ENCODE results near the gene GSTP1. TPM values are rescaled to one million over a fixed set of nuclear protein-coding genes. Genes with fewer than 3 reads are reported as not detected.

GSTP1 gene
- total RNA-seq, 4 donors from 2014 or later, result 399 to 826 (median 474) TPM

GRCh38 chr11:67596753-67597300 is 13.2 kb downstream of the GSTP1 start:
- TF ChIP-seq CTCF (IDR thresholded peaks at IDR 0.05; ENCODE audit: low read depth), result no peak

- no peak for TF ChIP-seq CTCF (IDR thresholded peaks at IDR 0.05; ENCODE audit: low read depth)
These were observed 15.5 kb downstream of the GSTP1 start for GRCh38 chr11:67599149-67599548.

GRCh38 chr11:67600324-67601029 is 16.9 kb downstream of the GSTP1 start:
- no peak for TF ChIP-seq CTCF (IDR thresholded peaks at IDR 0.05; ENCODE audit: low read depth)

GRCh38 chr11:67601098-67601497 is 17.5 kb downstream of the GSTP1 start:
- no peak for TF ChIP-seq CTCF (IDR thresholded peaks at IDR 0.05; ENCODE audit: low read depth)

GRCh38 chr11:67604815-67605214 is 21.2 kb downstream of the GSTP1 start:
- TF ChIP-seq CTCF (IDR thresholded peaks at IDR 0.05; ENCODE audit: low read depth), result no peak

- TF ChIP-seq CTCF (IDR thresholded peaks at IDR 0.05; ENCODE audit: low read depth), result no peak
These were observed 21.8 kb downstream of the GSTP1 start for GRCh38 chr11:67605231-67606011.

- no peak for TF ChIP-seq CTCF (IDR thresholded peaks at IDR 0.05; ENCODE audit: low read depth)
These were observed 22.5 kb downstream of the GSTP1 start for GRCh38 chr11:67606093-67606491.

Measured in subcutaneous adipose tissue (tissue), 4 donors.